GM19395 (cell line): ENCODE data around the gene ABL1.

Experiments used
- ATAC-seq: cut with Tn5 transposase; IDR thresholded peaks from one replicate; pipeline ENCODE4 v1.9.1; 2021; ENCODE audit warnings: mild to moderate bottlenecking, moderate library complexity; ENCODE audit not compliant: unreplicated experiment

The ABL1 gene

GRCh38 chr9:130927995-130928900 is 93.2 kb downstream of the ABL1 start:
- no peak for ATAC-seq

GRCh38 chr9:130929571-130930038 is 94.6 kb downstream of the ABL1 start:
- ATAC-seq: no peak

GRCh38 chr9:130930132-130930803 is 95.2 kb downstream of the ABL1 start:
- no peak for ATAC-seq

- no peak for ATAC-seq
Measured at GRCh38 chr9:130930804-130931349, 95.8 kb downstream of the ABL1 start.

- no peak for ATAC-seq
Measured at GRCh38 chr9:130931508-130932254, 96.6 kb downstream of the ABL1 start.

- no peak for ATAC-seq
Measured at GRCh38 chr9:130932255-130933079, 97.4 kb downstream of the ABL1 start.

- no peak for ATAC-seq
Measured at GRCh38 chr9:130933114-130934046, 98.3 kb downstream of the ABL1 start.

GRCh38 chr9:130934246-130934645 is 99.2 kb downstream of the ABL1 start:
- ATAC-seq: no peak

GRCh38 chr9:130934702-130935647 is 99.9 kb downstream of the ABL1 start:
- ATAC-seq: no peak

- ATAC-seq: no peak
Measured at GRCh38 chr9:130935648-130936271, 100.7 kb downstream of the ABL1 start.

- ATAC-seq: no peak
Measured at GRCh38 chr9:130936285-130937117, 101.4 kb downstream of the ABL1 start.
